Measurements from ENCODE around the gene INSRR. TPM values are rescaled to one million over a fixed set of nuclear protein-coding genes. Genes with fewer than 3 reads are reported as not detected.

Gene INSRR
- total RNA-seq, 1 donor from 2014 or later: 0.52 TPM

- no peaks in the 10 kb centered on the region for H3K27me3 ChIP-seq (ENCODE audit: control insufficient read depth in 3 of 3, insufficient read depth in 3 of 3, low read length in 3 of 3)
- H3K27ac ChIP-seq (ENCODE audit: low read depth, low read length): no peak overlapping the region
- H3K36me3 ChIP-seq (ENCODE audit: control insufficient read depth in 3 of 3, insufficient read depth in 3 of 3, low read length in 3 of 3): peaks cover 4 to 15% (median 9%) of the 10 kb centered on the region in 3 donors
- H3K4me1 ChIP-seq (ENCODE audit: control insufficient read depth in 3 of 3, insufficient read depth in 3 of 3, low read length in 3 of 3): peaks cover 56 to 62% (median 56%) of the 10 kb centered on the region in 3 donors
- H3K9me3 ChIP-seq (ENCODE audit: control insufficient read depth in 3 of 3, low read length in 3 of 3): no peaks in the 10 kb centered on the region
- no peak overlapping the region for H3K9ac ChIP-seq (ENCODE audit: low read depth in 1 of 3, low read length in 3 of 3)
- no peak overlapping the region for H3K4me3 ChIP-seq (ENCODE audit: low read length in 3 of 3)
Measured at GRCh38 chr1:156804026-156804425, 54.9 kb downstream of the INSRR start.

GRCh38 chr1:156803086-156803851 is 55.6 kb downstream of the INSRR start:
- no peak overlapping the region for H3K4me3 ChIP-seq (ENCODE audit: low read length in 3 of 3)
- no peak overlapping the region for H3K27ac ChIP-seq (ENCODE audit: low read depth, low read length)
- H3K27me3 ChIP-seq (ENCODE audit: control insufficient read depth in 3 of 3, insufficient read depth in 3 of 3, low read length in 3 of 3): no peaks in the 10 kb centered on the region
- H3K36me3 ChIP-seq (ENCODE audit: control insufficient read depth in 3 of 3, insufficient read depth in 3 of 3, low read length in 3 of 3): peaks cover 9 to 17% (median 10%) of the 10 kb centered on the region in 3 donors
- H3K4me1 ChIP-seq (ENCODE audit: control insufficient read depth in 3 of 3, insufficient read depth in 3 of 3, low read length in 3 of 3): peaks cover 56 to 62% (median 56%) of the 10 kb centered on the region in 3 donors
- no peaks in the 10 kb centered on the region for H3K9me3 ChIP-seq (ENCODE audit: control insufficient read depth in 3 of 3, low read length in 3 of 3)
- peak overlapping the region in 1 of 3 donors; percentile 11 for H3K9ac ChIP-seq (ENCODE audit: low read depth in 1 of 3, low read length in 3 of 3)

- H3K4me3 ChIP-seq (ENCODE audit: low read length in 3 of 3): no peak overlapping the region
- H3K4me1 ChIP-seq (ENCODE audit: control insufficient read depth in 3 of 3, insufficient read depth in 3 of 3, low read length in 3 of 3): peaks cover 56 to 59% (median 56%) of the 10 kb centered on the region in 3 donors
- H3K27ac ChIP-seq (ENCODE audit: low read depth, low read length): no peak overlapping the region
- H3K36me3 ChIP-seq (ENCODE audit: control insufficient read depth in 3 of 3, insufficient read depth in 3 of 3, low read length in 3 of 3): peaks cover 16 to 25% (median 17%) of the 10 kb centered on the region in 3 donors
- H3K27me3 ChIP-seq (ENCODE audit: control insufficient read depth in 3 of 3, insufficient read depth in 3 of 3, low read length in 3 of 3): no peaks in the 10 kb centered on the region
- no peaks in the 10 kb centered on the region for H3K9me3 ChIP-seq (ENCODE audit: control insufficient read depth in 3 of 3, low read length in 3 of 3)
- H3K9ac ChIP-seq (ENCODE audit: low read depth in 1 of 3, low read length in 3 of 3): no peak overlapping the region
Measured at GRCh38 chr1:156802421-156802935, 56.4 kb downstream of the INSRR start.

GRCh38 chr1:156801409-156802121 is 57.4 kb downstream of the INSRR start:
- Histone ChIP-seq H3K27me3 (ENCODE audit: control insufficient read depth in 3 of 3, insufficient read depth in 3 of 3, low read length in 3 of 3) (no peaks in the 10 kb centered on the region), H3K36me3 (ENCODE audit: control insufficient read depth in 3 of 3, insufficient read depth in 3 of 3, low read length in 3 of 3) (peaks cover 21 to 34% (median 21%) of the 10 kb centered on the region in 3 donors), H3K9me3 (ENCODE audit: control insufficient read depth in 3 of 3, low read length in 3 of 3) (no peaks in the 10 kb centered on the region), H3K4me3 (ENCODE audit: low read length in 3 of 3) (no peak overlapping the region), H3K9ac (ENCODE audit: low read depth in 1 of 3, low read length in 3 of 3) (peak overlapping the region in 1 of 3 donors; percentile 51), H3K27ac (ENCODE audit: low read depth, low read length) (no peak overlapping the region), H3K4me1 (ENCODE audit: control insufficient read depth in 3 of 3, insufficient read depth in 3 of 3, low read length in 3 of 3) (peaks cover 52 to 57% (median 52%) of the 10 kb centered on the region in 3 donors)

- Histone ChIP-seq H3K4me1 (ENCODE audit: control insufficient read depth in 3 of 3, insufficient read depth in 3 of 3, low read length in 3 of 3) (peaks cover 19 to 24% (median 21%) of the 10 kb centered on the region in 3 donors), H3K36me3 (ENCODE audit: control insufficient read depth in 3 of 3, insufficient read depth in 3 of 3, low read length in 3 of 3) (peaks cover 39 to 67% (median 58%) of the 10 kb centered on the region in 3 donors), H3K9ac (ENCODE audit: low read depth in 1 of 3, low read length in 3 of 3) (no peak overlapping the region), H3K4me3 (ENCODE audit: low read length in 3 of 3) (no peak overlapping the region), H3K27me3 (ENCODE audit: control insufficient read depth in 3 of 3, insufficient read depth in 3 of 3, low read length in 3 of 3) (no peaks in the 10 kb centered on the region), H3K27ac (ENCODE audit: low read depth, low read length) (no peak overlapping the region), H3K9me3 (ENCODE audit: control insufficient read depth in 3 of 3, low read length in 3 of 3) (no peaks in the 10 kb centered on the region)
Measured at GRCh38 chr1:156797212-156797871, 61.6 kb downstream of the INSRR start.

- no peaks in the 10 kb centered on the region for H3K27me3 ChIP-seq (ENCODE audit: control insufficient read depth in 3 of 3, insufficient read depth in 3 of 3, low read length in 3 of 3)
- H3K4me3 ChIP-seq (ENCODE audit: low read length in 3 of 3): no peak overlapping the region
- H3K9ac ChIP-seq (ENCODE audit: low read depth in 1 of 3, low read length in 3 of 3): no peak overlapping the region
- H3K9me3 ChIP-seq (ENCODE audit: control insufficient read depth in 3 of 3, low read length in 3 of 3): no peaks in the 10 kb centered on the region
- peaks cover 47 to 75% (median 64%) of the 10 kb centered on the region in 3 donors for H3K36me3 ChIP-seq (ENCODE audit: control insufficient read depth in 3 of 3, insufficient read depth in 3 of 3, low read length in 3 of 3)
- peaks cover 11 to 15% (median 13%) of the 10 kb centered on the region in 3 donors for H3K4me1 ChIP-seq (ENCODE audit: control insufficient read depth in 3 of 3, insufficient read depth in 3 of 3, low read length in 3 of 3)
- no peak overlapping the region for H3K27ac ChIP-seq (ENCODE audit: low read depth, low read length)
Measured at GRCh38 chr1:156796340-156797097, 62.4 kb downstream of the INSRR start.

- H3K9me3 ChIP-seq (ENCODE audit: control insufficient read depth in 3 of 3, low read length in 3 of 3): no peaks in the 10 kb centered on the region
- no peak overlapping the region for H3K9ac ChIP-seq (ENCODE audit: low read depth in 1 of 3, low read length in 3 of 3)
- H3K27me3 ChIP-seq (ENCODE audit: control insufficient read depth in 3 of 3, insufficient read depth in 3 of 3, low read length in 3 of 3): no peaks in the 10 kb centered on the region
- peaks cover 45 to 78% (median 72%) of the 10 kb centered on the region in 3 donors for H3K36me3 ChIP-seq (ENCODE audit: control insufficient read depth in 3 of 3, insufficient read depth in 3 of 3, low read length in 3 of 3)
- H3K27ac ChIP-seq (ENCODE audit: low read depth, low read length): no peak overlapping the region
- no peak overlapping the region for H3K4me3 ChIP-seq (ENCODE audit: low read length in 3 of 3)
- H3K4me1 ChIP-seq (ENCODE audit: control insufficient read depth in 3 of 3, insufficient read depth in 3 of 3, low read length in 3 of 3): peaks cover 4 to 8% (median 5%) of the 10 kb centered on the region in 3 donors
Measured at GRCh38 chr1:156795787-156796186, 63.1 kb downstream of the INSRR start.

GRCh38 chr1:156795374-156795733 is 63.6 kb downstream of the INSRR start:
- H3K36me3 ChIP-seq (ENCODE audit: control insufficient read depth in 3 of 3, insufficient read depth in 3 of 3, low read length in 3 of 3): peaks cover 42 to 74% (median 72%) of the 10 kb centered on the region in 3 donors
- no peak overlapping the region for H3K27ac ChIP-seq (ENCODE audit: low read depth, low read length)
- no peak overlapping the region for H3K9ac ChIP-seq (ENCODE audit: low read depth in 1 of 3, low read length in 3 of 3)
- no peaks in the 10 kb centered on the region for H3K27me3 ChIP-seq (ENCODE audit: control insufficient read depth in 3 of 3, insufficient read depth in 3 of 3, low read length in 3 of 3)
- no peak overlapping the region for H3K4me3 ChIP-seq (ENCODE audit: low read length in 3 of 3)
- no peaks in the 10 kb centered on the region for H3K9me3 ChIP-seq (ENCODE audit: control insufficient read depth in 3 of 3, low read length in 3 of 3)
- H3K4me1 ChIP-seq (ENCODE audit: control insufficient read depth in 3 of 3, insufficient read depth in 3 of 3, low read length in 3 of 3): peaks cover 0 to 5% (median 1%) of the 10 kb centered on the region in 3 donors

Data from skeletal muscle tissue (tissue), 4 donors.